IMR-90 (cell line): Measurements from ENCODE around the gene UBE2S. TPM values are rescaled to one million over a fixed set of nuclear protein-coding genes. Genes with fewer than 3 reads are reported as not detected.

ENCODE experiments used
- ATAC-seq: fragments of 200-7000 bp; cut with Tn5 transposase; 2 replicates; pipeline ENCODE4 v1.9.1; 2020; ENCODE audit warnings: low read depth, mild to moderate bottlenecking, moderate library complexity
- BruUV-seq: library from RNA; stranded (reverse); fragments of 400-500 nt; replicated peaks from 2 replicates; lab custom pipeline; 2021; lab: Mats Ljungman, UMichigan
- CTCF ChIA-PET: fragments of 300-600 bp; formaldehyde crosslinking; extraction: SDS; loops from one replicate; lab custom pipeline; 2021; ENCODE audit warnings: antibody characterized with exemption; lab: Yijun Ruan, JAX
- POLR2A ChIA-PET: fragments of 300-600 bp; sonication (Branson Sonifier 250); formaldehyde crosslinking; loops from one replicate; lab custom pipeline; 2022; ENCODE audit warnings: antibody characterized with exemption; ENCODE audit not compliant: unreplicated experiment; lab: Charles Lee
- DNase-seq: peaks from one replicate; pipeline ENCODE4 v3.0.0; 2013
- H2AFZ ChIP-seq: replicated peaks from 2 replicates; pipeline ENCODE3; 2013; ENCODE audit warnings: low read length, mild to moderate bottlenecking; ENCODE audit not compliant: poor library complexity
- H2AK5ac ChIP-seq: 2 replicates; pipeline ENCODE4 v1.6.1; 2013; ENCODE audit warnings: low read depth, low read length, inconsistent platforms
- H2AK9ac ChIP-seq: replicated peaks from 2 replicates; pipeline ENCODE3; 2013; ENCODE audit warnings: mild to moderate bottlenecking, low read depth, low read length, moderate library complexity; ENCODE audit not compliant: poor library complexity
- H2BK120ac ChIP-seq: 2 replicates; pipeline ENCODE4 v1.6.1; 2013; ENCODE audit warnings: low read depth, low read length, inconsistent platforms
- H2BK15ac ChIP-seq: 3 replicates; pipeline ENCODE4 v1.6.1; 2013; ENCODE audit warnings: low read depth, low read length, inconsistent platforms
- H2BK20ac ChIP-seq: 2 replicates; pipeline ENCODE4 v1.6.1; 2013; ENCODE audit warnings: low read depth, mild to moderate bottlenecking, inconsistent platforms, low read length, moderate library complexity
- H2BK5ac ChIP-seq: 2 replicates; pipeline ENCODE4 v1.6.1; 2013; ENCODE audit warnings: mild to moderate bottlenecking, low read depth, low read length, inconsistent platforms; ENCODE audit not compliant: poor library complexity, severe bottlenecking
- H3K14ac ChIP-seq: replicated peaks from 2 replicates; pipeline ENCODE4 v1.6.1; 2013; ENCODE audit warnings: low read depth, low read length, inconsistent platforms
- H3K18ac ChIP-seq: 2 replicates; pipeline ENCODE4 v1.6.1; 2013; ENCODE audit warnings: low read depth, low read length, control low read depth
- H3K23ac ChIP-seq: 2 replicates; pipeline ENCODE4 v1.6.1; 2013; ENCODE audit warnings: low read depth, low read length, inconsistent platforms
- H3K27ac ChIP-seq: 2 replicates; pipeline ENCODE4 v1.5.1; 2013; ENCODE audit warnings: mild to moderate bottlenecking, control low read depth, low read length; ENCODE audit not compliant: insufficient read depth
- H3K27me3 ChIP-seq: 2 replicates; pipeline ENCODE4 v1.6.1; 2013; ENCODE audit warnings: low read length; ENCODE audit not compliant: control insufficient read depth, insufficient read depth
- H3K36me3 ChIP-seq: 2 replicates; pipeline ENCODE4 v1.6.1; 2013; ENCODE audit warnings: low read length, mixed read lengths; ENCODE audit not compliant: control insufficient read depth, insufficient read depth
- H3K4ac ChIP-seq: 2 replicates; pipeline ENCODE4 v1.6.1; 2013; ENCODE audit warnings: low read depth, low read length, inconsistent platforms
- H3K4me1 ChIP-seq: 2 replicates; pipeline ENCODE4 v1.6.1; 2013; ENCODE audit warnings: low read length, mixed read lengths; ENCODE audit not compliant: control insufficient read depth, insufficient read depth
- H3K4me2 ChIP-seq: 2 replicates; pipeline ENCODE4 v1.6.1; 2013; ENCODE audit warnings: low read depth, mild to moderate bottlenecking, control low read depth, low read length, moderate library complexity
- H3K4me3 ChIP-seq: 2 replicates; pipeline ENCODE4 v1.5.1; 2013; ENCODE audit warnings: low read depth, mild to moderate bottlenecking, control low read depth, low read length, moderate library complexity; ENCODE audit not compliant: insufficient read depth
- H3K56ac ChIP-seq: 2 replicates; pipeline ENCODE4 v1.6.1; 2013; ENCODE audit warnings: low read length, inconsistent platforms; ENCODE audit not compliant: insufficient read depth; ENCODE audit errors: extremely low read depth
- H3K79me1 ChIP-seq, 2 experiments: 2 replicates each; pipeline ENCODE4 v1.6.1; 2013; ENCODE audit warnings: low read length in 2 of 2, inconsistent platforms in 1 of 2, low read depth in 1 of 2
- H3K9ac ChIP-seq: 2 replicates; pipeline ENCODE4 v1.6.1; 2013; ENCODE audit warnings: low read depth, low read length, control low read depth
- H3K9me1 ChIP-seq: 2 replicates; pipeline ENCODE4 v1.6.1; 2013; ENCODE audit warnings: low read length, inconsistent platforms; ENCODE audit not compliant: insufficient read depth
- H3K9me3 ChIP-seq: 2 replicates; pipeline ENCODE4 v1.6.1; 2013; ENCODE audit warnings: low read length; ENCODE audit not compliant: control insufficient read depth, insufficient read depth
- H4K20me1 ChIP-seq: 2 replicates; pipeline ENCODE4 v1.6.1; 2013; ENCODE audit warnings: low read length, inconsistent platforms; ENCODE audit not compliant: insufficient read depth
- H4K5ac ChIP-seq: 2 replicates; pipeline ENCODE4 v1.6.1; 2013; ENCODE audit warnings: mild to moderate bottlenecking, low read depth, low read length, control low read depth
- H4K8ac ChIP-seq, 2 experiments: 2 replicates each; pipeline ENCODE4 v1.6.1; 2013; ENCODE audit warnings: low read depth in 2 of 2, low read length in 2 of 2, control low read depth in 1 of 2, inconsistent platforms in 1 of 2
- H4K91ac ChIP-seq: 2 replicates; pipeline ENCODE4 v1.6.1; 2013; ENCODE audit warnings: low read depth, low read length, inconsistent platforms; ENCODE audit not compliant: insufficient read depth
- CHD1 ChIP-seq: IDR thresholded peaks from 2 replicates; pipeline ENCODE4 v1.6.1; 2012; ENCODE audit warnings: low read depth, low read length, improper control_type of control experiment
- WGBS, 2 experiments: methylation state at CpG; one replicate each; pipeline versions ENCODE4 v1.1.5 to v1.1.7; 2013; ENCODE audit warnings: missing lambda C conversion rate in 2 of 2; ENCODE audit not compliant: insufficient read length in 1 of 2; ENCODE audit errors: extremely low coverage in 2 of 2; 5-methylcytosine and 5-hydroxymethylcytosine counted together
- dilution Hi-C: fragments of 300-500 bp; cut with HindIII; formaldehyde crosslinking; loops from one replicate; pipeline ENCODE4 v1.14.3; 2018; ENCODE audit warnings: low sequenced_read_pairs; ENCODE audit not compliant: unreplicated experiment
- in situ Hi-C: fragments of 300-500 bp; cut with MboI; formaldehyde crosslinking; loops from 3 replicates; pipeline ENCODE4 v1.14.3; 2019; ENCODE audit warnings: low sequenced_read_pairs, inconsistent platforms, mixed read lengths
- intact Hi-C: fragments of 100-400 bp; cut with micrococcal nuclease; formaldehyde crosslinking; loops from 2 replicates; pipeline ENCODE4 v1.10.0; 2022
- polyA plus RNA-seq, 3 experiments: library from polyadenylated mRNA; depleted of rRNA; stranded (reverse); fragments of >200 nt; gene quantifications; 2 replicates each; pipeline ENCODE4 v1.2.3, GENCODE V29; 2012; ENCODE audit warnings: low replicate concordance in 1 of 3
- total RNA-seq: library from RNA; depleted of rRNA; stranded (reverse); fragments of >200 nt; gene quantifications from 2 replicates; pipeline ENCODE4 v1.2.3, GENCODE V29; 2012
- TF ChIP-seq, protein P1 (sequence below): fragments of 150-350 bp; IDR thresholded peaks from 2 replicates; pipeline ENCODE4 v1.6.1; 2017; ENCODE audit warnings: mild to moderate bottlenecking, antibody characterized with exemption, low read length, low read depth

UBE2S gene
- total and polyA plus RNA-seq, 2 of the 4 experiments (the other 2 are of a cell fraction): 69.5 to 104 TPM

DNA sequence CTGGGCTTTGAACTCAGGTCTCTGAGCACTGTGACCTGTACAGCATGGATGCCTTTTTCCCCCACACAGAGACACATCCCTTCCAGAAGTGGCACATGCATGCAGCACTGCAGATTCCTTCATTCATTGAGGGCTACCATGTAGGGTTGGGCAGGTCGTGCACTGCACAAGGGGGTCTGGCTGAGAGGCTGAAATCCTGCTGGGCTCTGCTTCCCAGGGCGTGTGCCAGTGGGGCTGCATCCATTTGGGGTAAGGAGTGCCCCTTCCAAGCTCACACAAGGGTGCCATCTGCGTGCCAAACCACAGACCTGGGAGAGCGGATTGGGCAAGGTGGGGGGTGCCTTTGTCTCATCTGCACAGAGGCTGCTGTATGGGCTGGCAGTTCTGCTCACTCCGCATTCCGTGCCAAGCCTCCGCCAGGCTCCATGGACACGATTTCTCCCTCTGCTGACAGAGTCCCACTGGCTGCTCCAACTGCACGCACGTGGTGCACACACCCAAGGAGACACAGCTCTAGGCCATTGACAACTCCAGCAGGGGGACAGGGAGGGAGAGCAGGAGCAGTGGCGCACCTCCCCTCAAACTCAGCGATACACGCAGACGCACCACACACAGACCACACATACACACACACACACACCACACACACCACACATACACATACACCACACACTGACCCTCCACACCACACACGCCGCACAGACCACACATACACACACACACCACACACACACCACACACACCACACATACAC lies 40.0 kb upstream of the UBE2S start:
- Histone ChIP-seq H2BK20ac (no peak overlapping the region), H2BK15ac (no peak overlapping the region), H2BK120ac (no peak overlapping the region), H3K9me3 (no peaks in the 10 kb centered on the region), H2AFZ (peak overlapping the region; percentile 72), H3K79me1 (no peaks in the 10 kb centered on the region), H3K9me1 (no peaks in the 10 kb centered on the region), H3K27me3 (peaks cover 66% of the 10 kb centered on the region), H3K23ac (no peak overlapping the region), H3K4me3 (no peak overlapping the region), H3K36me3 (no peaks in the 10 kb centered on the region), H2BK5ac (peak overlapping the region; percentile 80), H3K4me2 (no peak overlapping the region), H2AK5ac (peak overlapping the region; percentile 16; the same call in 1 of the 2 replicates), H4K8ac (no peak overlapping the region), H4K5ac (no peak overlapping the region), H3K4me1 (peaks cover 2% of the 10 kb centered on the region; the same call in 1 of the 2 replicates), H4K20me1 (peaks cover 8% of the 10 kb centered on the region; the same call in 1 of the 2 replicates), H3K18ac (no peak overlapping the region), H3K56ac (no peak overlapping the region), H3K14ac (no peak overlapping the region), H3K27ac (no peak overlapping the region), H3K4ac (no peak overlapping the region), H3K9ac (no peak overlapping the region), H2AK9ac (no peak overlapping the region), H4K91ac (no peak overlapping the region)
- DNase-seq (peak; percentile 15), ATAC-seq (peak; percentile 21; the same call in 1 of the 2 replicates)
- BruUV-seq: no TSS peak
- in situ Hi-C loops (no loop called here), dilution Hi-C loops (no loop called here), intact Hi-C loops (no loop called here)
- CTCF ChIA-PET: no interaction called here
- TF ChIP-seq, protein P1, sequence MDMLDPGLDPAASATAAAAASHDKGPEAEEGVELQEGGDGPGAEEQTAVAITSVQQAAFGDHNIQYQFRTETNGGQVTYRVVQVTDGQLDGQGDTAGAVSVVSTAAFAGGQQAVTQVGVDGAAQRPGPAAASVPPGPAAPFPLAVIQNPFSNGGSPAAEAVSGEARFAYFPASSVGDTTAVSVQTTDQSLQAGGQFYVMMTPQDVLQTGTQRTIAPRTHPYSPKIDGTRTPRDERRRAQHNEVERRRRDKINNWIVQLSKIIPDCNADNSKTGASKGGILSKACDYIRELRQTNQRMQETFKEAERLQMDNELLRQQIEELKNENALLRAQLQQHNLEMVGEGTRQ: peak; percentile 22; the same call in 1 of the 2 replicates
- no peak for TF ChIP-seq CHD1
- POLR2A ChIA-PET: no interaction called here
- WGBS, 2 experiments: 48% methylated on average over 4 of the region's 16 CpGs; no CpG with 5 or more reads in 1 of the 2 experiments
